H7 (cell line): ENCODE data around the gene ANKRD31. TPM values are rescaled to one million over a fixed set of nuclear protein-coding genes. Genes with fewer than 3 reads are reported as not detected.

Experiments
- DNase-seq: peaks from one replicate; pipeline ENCODE4 v3.0.0; 2012
- H3K27me3 ChIP-seq: 2 replicates; pipeline ENCODE4 v1.6.0; 2011; ENCODE audit warnings: mild to moderate bottlenecking, low read length; ENCODE audit not compliant: control insufficient read depth, insufficient read depth
- H3K36me3 ChIP-seq: replicated peaks from 2 replicates; pipeline ENCODE4 v1.5.1; 2011; ENCODE audit warnings: low read length; ENCODE audit not compliant: control insufficient read depth, insufficient read depth
- H3K4me3 ChIP-seq: 2 replicates; pipeline ENCODE4 v1.5.1; 2011; ENCODE audit warnings: low read depth, mild to moderate bottlenecking, control low read depth, low read length, moderate library complexity; ENCODE audit not compliant: insufficient read depth
- total RNA-seq: library from RNA; depleted of rRNA; stranded (reverse); fragments of >200 nt; shearing (Covaris generic); gene quantifications from 2 replicates; pipeline ENCODE4 v1.2.3, GENCODE V29; 2014

Gene ANKRD31
- total RNA-seq, 1 experiment from 2014 or later, result not detected

- peaks cover 10% of the 10 kb centered on the region; the same call in 1 of the 2 replicates for H3K27me3 ChIP-seq
- H3K36me3 ChIP-seq, result no peaks in the 10 kb centered on the region
- DNase-seq, result peak; percentile 75
- H3K4me3 ChIP-seq, result peak within 1 kb of the TSS; percentile 69
Observed at GRCh38 chr5:75052192-75053053, 184.3 kb downstream of the ANKRD31 start, which contains the start of gene GCNT4. TSS of gene GCNT4 (minus strand) at chr5:75052558. CDS start at chr5:75030037, 22,521 bp downstream.

- Histone ChIP-seq H3K4me3 (peak overlapping the region; percentile 69), H3K27me3 (peaks cover 10% of the 10 kb centered on the region; the same call in 1 of the 2 replicates), H3K36me3 (peaks cover under 1% of the 10 kb centered on the region; the same call in 1 of the 2 replicates)
- DNase-seq, result no peak
Observed at GRCh38 chr5:75051217-75051751, 185.4 kb downstream of the ANKRD31 start.

GRCh38 chr5:75050415-75050814, 186.3 kb downstream of the ANKRD31 start:
- no peak overlapping the region for H3K4me3 ChIP-seq
- peak; percentile 56 for DNase-seq
- peaks cover 5% of the 10 kb centered on the region; the same call in 1 of the 2 replicates for H3K36me3 ChIP-seq
- peaks cover 10% of the 10 kb centered on the region; the same call in 1 of the 2 replicates for H3K27me3 ChIP-seq

GRCh38 chr5:75049456-75050351, 187.0 kb downstream of the ANKRD31 start:
- Histone ChIP-seq H3K36me3 (peaks cover 5% of the 10 kb centered on the region; the same call in 1 of the 2 replicates), H3K4me3 (no peak overlapping the region), H3K27me3 (peaks cover 10% of the 10 kb centered on the region; the same call in 1 of the 2 replicates)
- peak; percentile 58 for DNase-seq

GRCh38 chr5:75048457-75048953, 188.2 kb downstream of the ANKRD31 start:
- DNase-seq, result no peak
- Histone ChIP-seq H3K27me3 (peaks cover 5% of the 10 kb centered on the region; the same call in 1 of the 2 replicates), H3K36me3 (peaks cover 5% of the 10 kb centered on the region; the same call in 1 of the 2 replicates), H3K4me3 (no peak overlapping the region)

GRCh38 chr5:75047356-75047755, 189.3 kb downstream of the ANKRD31 start:
- Histone ChIP-seq H3K36me3 (peaks cover 7% of the 10 kb centered on the region), H3K4me3 (no peak overlapping the region), H3K27me3 (peaks cover 4% of the 10 kb centered on the region; the same call in 1 of the 2 replicates)
- no peak for DNase-seq

GRCh38 chr5:75046366-75047142, 190.1 kb downstream of the ANKRD31 start:
- Histone ChIP-seq H3K27me3 (no peaks in the 10 kb centered on the region; the same call in 1 of the 2 replicates), H3K36me3 (peaks cover 7% of the 10 kb centered on the region), H3K4me3 (no peak overlapping the region)
- no peak for DNase-seq

- Histone ChIP-seq H3K27me3 (no peaks in the 10 kb centered on the region), H3K36me3 (peaks cover 7% of the 10 kb centered on the region), H3K4me3 (no peak overlapping the region)
- no peak for DNase-seq
Observed at GRCh38 chr5:75045071-75045470, 191.6 kb downstream of the ANKRD31 start.

- H3K36me3 ChIP-seq, result peaks cover 7% of the 10 kb centered on the region
- H3K27me3 ChIP-seq, result no peaks in the 10 kb centered on the region
- no peak overlapping the region for H3K4me3 ChIP-seq
- no peak for DNase-seq
Observed at GRCh38 chr5:75044406-75044805, 192.3 kb downstream of the ANKRD31 start.

GRCh38 chr5:75043633-75044264, 192.9 kb downstream of the ANKRD31 start:
- Histone ChIP-seq H3K36me3 (peaks cover 7% of the 10 kb centered on the region), H3K27me3 (no peaks in the 10 kb centered on the region), H3K4me3 (no peak overlapping the region)
- DNase-seq, result no peak

GRCh38 chr5:75042522-75042921, 194.2 kb downstream of the ANKRD31 start:
- no peak for DNase-seq
- H3K27me3 ChIP-seq, result no peaks in the 10 kb centered on the region
- no peak overlapping the region for H3K4me3 ChIP-seq
- peaks cover 7% of the 10 kb centered on the region for H3K36me3 ChIP-seq

GRCh38 chr5:75040973-75041372, 195.7 kb downstream of the ANKRD31 start:
- Histone ChIP-seq H3K27me3 (no peaks in the 10 kb centered on the region), H3K36me3 (peaks cover 4% of the 10 kb centered on the region), H3K4me3 (no peak overlapping the region)
- no peak for DNase-seq

- H3K36me3 ChIP-seq, result no peaks in the 10 kb centered on the region; the same call in 1 of the 2 replicates
- no peak for DNase-seq
- no peaks in the 10 kb centered on the region for H3K27me3 ChIP-seq
- no peak overlapping the region for H3K4me3 ChIP-seq
Observed at GRCh38 chr5:75037106-75037505, 199.6 kb downstream of the ANKRD31 start.
